ENCODE results near the gene PCDHGB5. TPM values are rescaled to one million over a fixed set of nuclear protein-coding genes. Genes with fewer than 3 reads are reported as not detected.
"Not testable (repeated sequence)": the region's sequence is repeated elsewhere in the genome, so short reads cannot be mapped to it uniquely, and the experiment has no call there.

The PCDHGB5 gene
- polyA plus RNA-seq, 1 donor from 2014 or later, result 1.9 TPM

DNA sequence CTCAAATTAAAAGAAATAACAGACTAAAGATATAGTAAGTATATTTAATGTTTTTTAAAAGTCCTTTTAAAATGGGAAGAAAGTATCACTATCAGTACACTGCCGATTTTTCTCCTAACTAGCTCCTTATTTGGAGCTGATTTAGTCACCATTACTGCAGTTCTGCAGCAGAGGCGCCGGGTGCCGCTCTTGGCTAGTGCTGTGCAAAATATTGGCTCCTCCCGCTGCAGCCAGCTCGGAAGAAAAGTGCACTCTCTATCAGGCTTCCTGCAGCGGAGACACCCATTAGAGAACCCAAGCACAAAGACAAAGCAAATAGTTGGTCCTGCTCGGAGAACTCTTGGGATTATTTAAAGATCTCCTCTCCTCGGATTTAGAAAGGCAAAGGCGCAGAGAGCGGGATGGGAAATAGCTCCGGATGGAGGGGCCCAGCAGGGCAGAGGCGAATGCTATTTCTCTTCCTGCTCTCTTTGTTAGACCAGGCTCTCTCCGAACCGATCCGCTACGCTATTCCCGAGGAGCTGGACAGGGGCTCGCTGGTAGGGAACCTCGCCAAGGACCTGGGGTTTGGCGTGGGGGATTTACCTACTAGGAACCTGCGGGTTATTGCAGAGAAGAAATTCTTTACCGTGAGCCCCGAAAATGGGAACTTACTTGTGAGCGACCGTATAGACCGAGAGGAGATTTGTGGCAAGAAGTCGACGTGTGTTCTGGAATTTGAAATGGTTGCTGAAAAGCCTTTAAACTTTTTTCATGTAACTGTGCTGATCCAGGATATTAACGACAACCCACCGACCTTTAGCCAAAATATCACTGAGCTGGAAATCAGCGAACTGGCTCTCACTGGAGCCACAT is 27.5 kb upstream of the PCDHGB5 start, which contains the start of gene PCDHGB3:
Gene PCDHGB3, plus strand, starts transcription at position 249 of the 855 bp plus-strand sequence. Its CDS starts 153 bp downstream, at position 402.
- peaks cover 35% of the 10 kb centered on the region for H3K27me3 Mint-ChIP-seq
- peaks cover 2 to 5% (median 4%) of the 10 kb centered on the region in 3 donors for H3K4me1 Mint-ChIP-seq
- peak within 1 kb of the TSS; percentile 88 to 97 (median 92) for H3K4me3 Mint-ChIP-seq
- H3K9me3 Mint-ChIP-seq, result peaks cover 8 to 14% (median 13%) of the 10 kb centered on the region in 3 donors
- peaks cover 4% of the 10 kb centered on the region for H3K36me3 Mint-ChIP-seq
- peak within 1 kb of the TSS; percentile 67 to 74 (median 72) for H3K27ac Mint-ChIP-seq

DNA sequence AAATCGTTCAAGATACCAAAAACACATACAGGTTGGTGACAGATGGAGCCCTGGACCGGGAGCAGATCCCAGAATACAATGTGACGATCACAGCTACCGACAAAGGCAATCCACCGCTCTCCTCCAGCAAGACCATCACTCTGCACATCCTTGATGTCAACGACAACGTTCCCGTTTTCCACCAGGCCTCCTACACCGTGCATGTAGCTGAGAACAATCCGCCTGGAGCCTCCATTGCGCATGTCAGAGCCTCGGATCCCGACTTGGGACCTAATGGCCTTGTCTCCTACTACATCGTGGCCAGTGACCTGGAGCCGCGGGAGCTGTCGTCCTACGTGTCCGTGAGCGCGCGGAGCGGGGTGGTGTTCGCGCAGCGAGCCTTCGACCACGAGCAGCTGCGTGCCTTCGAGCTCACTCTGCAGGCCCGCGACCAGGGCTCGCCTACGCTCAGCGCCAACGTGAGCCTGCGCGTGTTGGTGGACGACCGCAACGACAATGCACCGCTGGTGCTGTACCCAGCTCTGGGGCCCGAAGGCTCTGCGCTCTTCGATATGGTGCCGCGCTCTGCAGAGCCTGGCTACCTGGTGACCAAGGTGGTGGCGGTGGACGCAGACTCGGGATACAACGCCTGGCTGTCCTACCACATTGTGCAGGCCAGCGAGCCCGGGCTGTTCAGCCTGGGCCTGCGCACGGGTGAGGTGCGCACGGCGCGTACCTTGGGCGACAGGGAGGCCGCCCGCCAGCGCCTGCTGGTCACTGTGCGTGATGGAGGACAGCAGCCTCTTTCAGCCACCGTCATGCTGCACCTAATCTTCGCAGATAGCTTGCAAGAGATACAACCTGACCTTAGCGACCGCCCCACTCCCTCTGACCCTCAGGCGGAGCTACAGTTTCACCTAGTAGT is 25.9 kb upstream of the PCDHGB5 start:
- peaks cover 7% of the 10 kb centered on the region for H3K36me3 Mint-ChIP-seq
- H3K9me3 Mint-ChIP-seq, result peaks cover 6 to 17% (median 11%) of the 10 kb centered on the region in 3 donors
- H3K27ac Mint-ChIP-seq, result no peak overlapping the region
- peak overlapping the region in 2 of 4 donors; percentile 15 to 55 for H3K4me3 Mint-ChIP-seq
- peaks cover 2 to 5% (median 4%) of the 10 kb centered on the region in 3 donors for H3K4me1 Mint-ChIP-seq
- peaks cover 23% of the 10 kb centered on the region for H3K27me3 Mint-ChIP-seq

DNA sequence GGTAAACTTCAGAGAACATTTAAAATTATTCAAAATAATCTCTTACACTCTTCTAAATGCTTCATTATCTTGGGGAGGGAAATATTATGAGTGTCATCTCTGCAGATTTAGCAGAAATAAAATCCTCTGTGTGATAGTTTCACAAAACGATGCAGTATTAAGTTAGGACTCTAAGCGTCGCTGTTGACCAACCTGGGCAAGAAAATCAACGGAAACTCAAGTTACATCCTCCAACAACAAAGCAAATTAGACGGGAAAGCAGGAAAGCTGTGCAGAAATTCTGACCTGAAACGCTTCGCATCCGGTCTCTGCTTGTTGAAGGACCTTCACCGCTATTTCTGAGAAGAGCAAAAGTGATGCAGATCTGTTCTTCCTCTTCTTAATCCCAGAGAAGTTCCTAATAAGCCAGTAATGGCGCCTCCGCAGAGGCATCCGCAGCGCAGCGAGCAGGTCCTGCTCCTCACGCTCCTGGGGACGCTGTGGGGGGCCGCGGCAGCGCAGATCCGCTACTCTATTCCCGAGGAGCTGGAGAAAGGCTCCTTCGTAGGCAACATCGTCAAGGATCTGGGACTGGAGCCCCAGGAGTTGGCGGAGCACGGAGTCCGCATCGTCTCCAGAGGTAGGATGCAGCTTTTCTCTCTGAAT is 24.0 kb upstream of the PCDHGB5 start, which contains the start of gene PCDHGA6:
Gene PCDHGA6, plus strand, starts transcription at position 219 of the 645 bp plus-strand sequence. Its CDS starts 193 bp downstream, at position 412.
- peak within 1 kb of the TSS in 3 of 4 donors; percentile 27 to 79 (median 63) for H3K4me3 Mint-ChIP-seq
- H3K36me3 Mint-ChIP-seq, result peaks cover 7% of the 10 kb centered on the region
- H3K27me3 Mint-ChIP-seq, result peaks cover 21% of the 10 kb centered on the region
- H3K9me3 Mint-ChIP-seq, result peaks cover 6 to 15% (median 11%) of the 10 kb centered on the region in 3 donors
- H3K4me1 Mint-ChIP-seq, result peaks cover 2 to 5% (median 4%) of the 10 kb centered on the region in 3 donors
- peak within 1 kb of the TSS in 1 of 3 donors; percentile 65 for H3K27ac Mint-ChIP-seq

DNA sequence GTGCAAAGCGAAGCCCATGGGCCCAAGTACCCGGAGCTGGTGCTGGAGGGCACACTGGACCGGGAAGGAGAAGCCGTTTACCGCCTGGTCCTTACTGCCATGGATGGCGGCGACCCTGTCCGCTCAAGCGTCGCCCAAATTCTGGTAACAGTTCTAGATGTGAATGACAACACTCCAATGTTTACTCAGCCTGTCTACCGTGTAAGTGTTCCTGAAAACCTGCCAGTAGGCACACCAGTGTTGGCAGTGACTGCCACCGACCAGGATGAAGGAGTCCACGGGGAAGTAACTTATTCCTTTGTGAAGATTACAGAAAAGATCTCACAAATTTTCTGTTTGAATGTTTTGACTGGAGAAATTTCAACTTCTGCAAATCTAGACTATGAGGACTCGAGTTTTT is 23.1 kb upstream of the PCDHGB5 start:
- peaks cover 22% of the 10 kb centered on the region for H3K27me3 Mint-ChIP-seq
- peaks cover 7% of the 10 kb centered on the region for H3K36me3 Mint-ChIP-seq
- H3K27ac Mint-ChIP-seq, result no peak overlapping the region
- peaks cover 8 to 15% (median 11%) of the 10 kb centered on the region in 3 donors for H3K9me3 Mint-ChIP-seq
- peak overlapping the region in 1 of 4 donors; percentile 27 for H3K4me3 Mint-ChIP-seq
- H3K4me1 Mint-ChIP-seq, result peaks cover 2 to 5% (median 4%) of the 10 kb centered on the region in 3 donors

DNA sequence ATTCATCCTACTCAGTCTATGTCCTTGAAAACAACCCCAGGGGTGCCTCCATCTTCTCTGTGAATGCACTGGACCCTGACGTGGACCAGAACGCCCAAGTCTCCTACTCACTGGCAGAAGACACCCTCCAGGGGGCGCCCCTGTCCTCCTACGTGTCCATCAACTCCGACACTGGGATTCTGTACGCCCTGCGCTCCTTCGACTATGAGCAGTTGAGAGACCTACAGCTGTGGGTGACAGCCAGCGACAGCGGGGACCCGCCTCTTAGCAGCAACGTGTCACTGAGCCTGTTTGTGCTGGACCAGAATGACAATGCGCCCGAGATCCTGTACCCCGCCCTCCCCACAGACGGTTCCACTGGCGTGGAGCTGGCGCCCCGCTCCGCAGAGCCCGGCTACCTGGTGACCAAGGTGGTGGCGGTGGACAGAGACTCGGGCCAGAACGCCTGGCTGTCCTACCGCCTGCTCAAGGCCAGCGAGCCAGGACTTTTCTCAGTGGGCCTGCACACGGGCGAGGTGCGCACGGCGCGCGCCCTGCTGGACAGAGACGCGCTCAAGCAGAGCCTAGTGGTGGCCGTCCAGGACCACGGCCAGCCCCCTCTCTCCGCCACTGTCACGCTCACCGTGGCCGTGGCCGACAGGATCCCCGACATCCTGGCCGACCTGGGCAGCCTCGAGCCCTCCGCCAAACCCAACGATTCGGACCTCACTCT is 22.1 kb upstream of the PCDHGB5 start:
- peaks cover 8 to 15% (median 11%) of the 10 kb centered on the region in 3 donors for H3K9me3 Mint-ChIP-seq
- H3K4me1 Mint-ChIP-seq, H3K36me3 Mint-ChIP-seq, H3K4me3 Mint-ChIP-seq, H3K27ac Mint-ChIP-seq: not testable (repeated sequence)
- peaks cover 22% of the 10 kb centered on the region for H3K27me3 Mint-ChIP-seq

DNA sequence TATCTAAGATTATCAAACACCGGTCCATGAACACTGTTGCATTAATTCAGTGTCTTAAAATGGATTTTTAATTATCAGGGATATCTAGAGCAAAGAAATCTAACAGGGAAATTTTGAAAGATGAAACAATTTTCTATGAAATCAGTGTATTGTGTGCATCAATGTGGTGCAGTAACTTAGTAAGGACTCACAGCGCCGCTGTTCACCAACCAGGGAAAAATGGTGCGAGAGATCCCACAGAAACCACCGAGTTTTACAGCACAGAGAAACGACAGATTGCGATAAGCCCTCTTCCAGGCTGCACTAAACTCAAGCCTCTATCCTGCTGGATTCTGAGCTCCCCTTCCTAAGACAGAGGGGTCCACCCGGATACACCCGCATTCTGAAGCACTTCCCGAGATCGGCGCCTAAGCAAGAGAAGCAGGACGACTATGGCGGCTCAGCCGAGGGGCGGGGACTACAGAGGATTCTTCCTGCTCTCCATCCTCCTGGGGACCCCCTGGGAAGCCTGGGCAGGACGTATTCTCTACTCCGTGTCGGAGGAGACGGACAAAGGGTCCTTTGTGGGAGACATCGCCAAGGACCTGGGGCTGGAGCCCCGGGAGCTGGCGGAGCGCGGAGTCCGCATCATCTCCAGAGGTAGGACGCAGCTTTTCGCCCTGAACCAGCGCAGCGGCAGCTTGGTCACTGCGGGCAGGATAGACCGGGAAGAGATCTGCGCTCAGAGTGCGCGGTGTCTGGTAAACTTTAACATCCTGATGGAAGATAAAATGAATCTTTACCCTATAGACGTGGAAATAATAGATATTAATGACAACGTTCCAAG is 15.1 kb upstream of the PCDHGB5 start, which contains the start of gene PCDHGA7:
Gene PCDHGA7, plus strand, starts transcription at position 274 of the 826 bp plus-strand sequence. Its CDS starts 158 bp downstream, at position 432.
- Mint-ChIP-seq H3K36me3 (peaks cover 1% of the 10 kb centered on the region), H3K27ac (peak within 1 kb of the TSS in 2 of 3 donors; percentile 19 to 76), H3K4me3 (peak within 1 kb of the TSS; percentile 81 to 94 (median 90)), H3K4me1 (peaks cover 0 to 2% (median 2%) of the 10 kb centered on the region in 3 donors), H3K9me3 (peaks cover 4 to 15% (median 8%) of the 10 kb centered on the region in 3 donors), H3K27me3 (peaks cover 26% of the 10 kb centered on the region)

DNA sequence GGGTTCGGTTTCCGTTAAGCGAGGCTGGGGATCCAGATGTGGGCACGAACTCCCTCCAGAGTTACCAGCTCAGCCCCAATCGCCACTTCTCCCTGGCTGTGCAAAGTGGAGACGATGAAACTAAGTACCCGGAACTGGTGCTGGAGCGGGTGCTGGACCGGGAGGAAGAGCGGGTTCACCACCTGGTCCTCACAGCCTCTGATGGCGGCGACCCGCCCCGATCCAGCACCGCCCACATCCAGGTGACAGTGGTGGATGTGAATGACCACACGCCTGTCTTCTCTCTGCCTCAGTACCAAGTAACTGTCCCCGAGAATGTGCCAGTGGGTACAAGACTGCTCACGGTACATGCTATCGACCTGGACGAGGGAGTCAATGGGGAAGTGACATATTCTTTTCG is 14.4 kb upstream of the PCDHGB5 start:
- Mint-ChIP-seq H3K27me3 (peaks cover 26% of the 10 kb centered on the region), H3K9me3 (peaks cover 4 to 16% (median 8%) of the 10 kb centered on the region in 3 donors), H3K4me1 (peaks cover 0 to 2% (median 2%) of the 10 kb centered on the region in 3 donors), H3K36me3 (peaks cover 1% of the 10 kb centered on the region), H3K27ac (peak overlapping the region in 1 of 3 donors; percentile 31), H3K4me3 (peak overlapping the region in 2 of 4 donors; percentile 81 to 92)

DNA sequence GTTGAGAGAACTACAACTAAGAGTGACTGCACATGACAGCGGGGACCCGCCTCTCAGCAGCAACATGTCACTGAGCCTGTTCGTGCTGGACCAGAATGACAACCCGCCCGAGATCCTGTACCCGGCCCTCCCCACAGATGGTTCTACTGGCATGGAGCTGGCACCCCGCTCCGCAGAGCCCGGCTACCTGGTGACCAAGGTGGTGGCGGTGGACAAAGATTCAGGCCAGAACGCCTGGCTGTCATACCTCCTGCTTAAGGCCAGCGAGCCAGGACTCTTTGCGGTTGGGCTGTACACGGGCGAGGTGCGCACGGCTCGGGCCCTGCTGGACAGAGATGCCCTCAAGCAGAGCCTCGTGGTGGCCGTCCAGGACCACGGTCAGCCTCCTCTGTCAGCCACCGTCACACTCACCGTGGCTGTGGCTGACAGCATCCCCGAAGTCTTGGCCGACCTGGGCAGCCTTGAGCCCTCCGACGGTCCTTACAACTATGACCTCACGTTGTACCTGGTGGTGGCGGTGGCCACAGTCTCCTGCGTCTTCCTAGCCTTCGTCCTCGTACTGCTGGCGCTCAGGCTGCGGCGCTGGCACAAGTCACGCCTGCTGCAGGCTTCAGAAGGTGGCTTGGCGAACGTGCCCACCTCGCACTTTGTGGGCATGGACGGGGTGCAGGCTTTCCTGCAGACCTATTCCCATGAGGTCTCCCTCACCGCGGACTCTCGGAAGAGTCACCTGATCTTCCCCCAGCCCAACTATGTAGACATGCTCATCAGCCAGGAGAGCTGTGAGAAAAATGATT is 13.1 kb upstream of the PCDHGB5 start:
- Mint-ChIP-seq H3K27me3 (peaks cover 28% of the 10 kb centered on the region), H3K27ac (no peak overlapping the region), H3K4me1 (peaks cover 0 to 4% (median 2%) of the 10 kb centered on the region in 3 donors), H3K9me3 (peaks cover 4 to 23% (median 8%) of the 10 kb centered on the region in 3 donors), H3K36me3 (peaks cover 1% of the 10 kb centered on the region), H3K4me3 (no peak overlapping the region)

DNA sequence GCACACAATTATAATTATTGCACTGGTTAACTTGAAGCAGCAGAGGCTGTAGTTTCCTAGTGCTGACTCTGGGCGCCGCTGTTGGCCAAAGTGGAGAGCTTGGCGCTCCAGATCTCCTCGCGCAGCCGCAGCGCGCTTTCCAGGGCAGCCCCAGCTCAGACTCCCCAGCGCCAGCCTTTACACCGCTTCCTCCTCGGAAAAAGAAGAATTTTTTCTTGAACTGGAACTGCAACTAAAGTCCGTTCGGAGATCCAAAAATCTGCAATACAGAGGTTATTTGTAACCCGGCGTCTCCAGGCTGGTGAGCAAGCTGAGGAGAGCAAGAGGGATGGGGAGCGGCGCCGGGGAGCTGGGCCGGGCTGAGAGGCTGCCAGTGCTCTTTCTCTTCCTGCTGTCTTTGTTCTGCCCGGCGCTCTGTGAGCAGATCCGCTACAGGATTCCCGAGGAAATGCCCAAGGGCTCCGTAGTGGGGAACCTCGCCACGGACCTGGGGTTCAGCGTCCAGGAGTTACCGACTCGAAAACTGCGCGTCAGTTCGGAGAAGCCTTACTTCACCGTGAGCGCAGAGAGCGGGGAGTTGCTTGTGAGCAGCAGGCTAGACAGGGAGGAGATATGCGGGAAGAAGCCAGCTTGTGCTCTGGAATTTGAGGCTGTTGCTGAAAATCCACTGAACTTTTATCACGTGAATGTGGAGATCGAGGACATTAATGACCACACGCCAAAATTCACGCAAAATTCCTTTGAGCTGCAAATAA is 10.0 kb upstream of the PCDHGB5 start, which contains the start of gene PCDHGB4:
Gene PCDHGB4, plus strand, starts transcription at position 142 of the 755 bp plus-strand sequence. Its CDS starts 187 bp downstream, at position 329.
- H3K27ac Mint-ChIP-seq, result peak within 1 kb of the TSS in 2 of 3 donors; percentile 16 to 67
- H3K36me3 Mint-ChIP-seq, H3K4me1 Mint-ChIP-seq: not testable (repeated sequence)
- peak within 1 kb of the TSS; percentile 43 to 83 (median 60) for H3K4me3 Mint-ChIP-seq
- peaks cover 37% of the 10 kb centered on the region for H3K27me3 Mint-ChIP-seq
- H3K9me3 Mint-ChIP-seq, result peaks cover 8 to 33% (median 9%) of the 10 kb centered on the region in 3 donors

DNA sequence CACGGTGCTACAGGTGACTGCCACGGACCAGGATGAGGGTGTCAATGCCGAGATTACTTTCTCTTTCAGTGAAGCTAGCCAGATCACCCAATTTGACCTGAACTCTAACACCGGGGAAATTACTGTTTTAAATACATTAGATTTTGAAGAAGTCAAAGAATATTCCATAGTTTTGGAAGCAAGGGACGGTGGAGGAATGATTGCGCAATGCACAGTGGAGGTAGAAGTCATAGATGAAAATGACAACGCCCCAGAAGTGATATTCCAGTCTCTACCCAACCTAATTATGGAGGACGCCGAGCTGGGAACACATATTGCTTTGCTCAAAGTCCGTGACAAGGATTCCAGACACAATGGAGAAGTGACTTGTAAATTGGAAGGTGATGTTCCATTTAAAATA is 9.1 kb upstream of the PCDHGB5 start:
- H3K9me3 Mint-ChIP-seq, result peaks cover 10 to 36% (median 11%) of the 10 kb centered on the region in 3 donors
- H3K4me1 Mint-ChIP-seq, result peaks cover 0 to 4% (median 2%) of the 10 kb centered on the region in 3 donors
- H3K27me3 Mint-ChIP-seq, result peaks cover 29% of the 10 kb centered on the region
- no peak overlapping the region for H3K4me3 Mint-ChIP-seq
- H3K27ac Mint-ChIP-seq, result peak overlapping the region in 2 of 3 donors; percentile 16 to 48
- H3K36me3 Mint-ChIP-seq, result peaks cover 3% of the 10 kb centered on the region

DNA sequence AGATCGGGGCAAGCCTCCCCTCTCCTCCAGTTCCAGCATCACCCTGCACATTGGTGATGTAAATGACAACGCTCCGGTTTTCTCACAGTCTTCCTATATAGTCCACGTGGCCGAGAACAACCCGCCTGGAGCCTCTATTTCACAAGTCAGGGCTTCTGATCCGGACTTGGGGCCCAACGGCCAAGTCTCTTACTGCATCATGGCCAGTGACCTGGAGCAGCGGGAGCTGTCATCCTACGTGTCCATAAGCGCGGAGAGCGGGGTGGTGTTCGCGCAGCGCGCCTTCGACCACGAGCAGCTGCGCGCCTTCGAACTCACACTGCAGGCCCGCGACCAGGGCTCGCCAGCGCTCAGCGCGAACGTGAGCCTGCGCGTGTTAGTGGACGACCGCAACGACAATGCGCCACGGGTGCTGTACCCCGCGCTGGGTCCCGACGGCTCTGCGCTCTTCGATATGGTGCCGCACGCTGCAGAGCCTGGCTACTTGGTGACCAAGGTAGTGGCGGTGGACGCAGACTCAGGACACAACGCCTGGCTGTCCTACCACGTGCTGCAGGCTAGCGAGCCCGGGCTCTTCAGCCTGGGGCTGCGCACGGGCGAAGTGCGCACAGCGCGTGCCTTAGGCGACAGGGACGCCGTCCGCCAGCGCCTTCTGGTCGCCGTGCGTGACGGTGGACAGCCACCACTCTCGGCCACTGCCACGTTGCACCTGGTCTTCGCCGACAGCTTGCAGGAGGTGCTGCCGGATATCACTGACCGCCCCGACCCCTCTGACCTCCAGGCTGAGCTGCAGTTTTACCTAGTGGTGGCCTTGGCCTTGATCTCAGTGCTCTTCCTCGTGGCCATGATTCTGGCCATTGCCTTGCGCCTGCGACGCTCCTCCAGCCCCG is 8.3 kb upstream of the PCDHGB5 start:
- peak overlapping the region in 1 of 4 donors; percentile 84 for H3K4me3 Mint-ChIP-seq
- peak overlapping the region in 2 of 3 donors; percentile 16 to 57 for H3K27ac Mint-ChIP-seq
- peaks cover 3% of the 10 kb centered on the region for H3K36me3 Mint-ChIP-seq

More for the DNA sequence above, 8.3 kb upstream of the PCDHGB5 start:
- Mint-ChIP-seq H3K9me3 (peaks cover 10 to 41% (median 13%) of the 10 kb centered on the region in 3 donors), H3K27me3 (peaks cover 32% of the 10 kb centered on the region), H3K4me1 (peaks cover 0 to 4% (median 2%) of the 10 kb centered on the region in 3 donors)

Measured in IgD-negative memory B cell (primary cell).